CD4-positive, alpha-beta memory T cell (primary cell): ENCODE data around the gene SLC16A4. TPM values are rescaled to one million over a fixed set of nuclear protein-coding genes. Genes with fewer than 3 reads are reported as not detected.

Experiments
- CTCF ChIA-PET: fragments of 350-600 bp; sonication (Branson Sonifier 250); formaldehyde crosslinking; loops from one replicate; lab custom pipeline; 2021; ENCODE audit warnings: inconsistent platforms; ENCODE audit not compliant: partially characterized antibody; lab: Charles Lee
- POLR2A ChIA-PET: fragments of 350-600 bp; sonication (Branson Sonifier 250); formaldehyde crosslinking; loops from one replicate; lab custom pipeline; 2021; ENCODE audit not compliant: partially characterized antibody; lab: Charles Lee
- DNase-seq, 5 donors: peaks; one replicate each; pipeline versions ENCODE4 v3.0.0 to v3.0.0-alpha.2; 2020 to 2022; ENCODE audit warnings: mixed read lengths in 1 of 5
- H3K27ac ChIP-seq: one replicate; pipeline ENCODE4 v1.7.0; 2013; ENCODE audit warnings: low read depth, low read length
- H3K27me3 ChIP-seq: 2 replicates; pipeline ENCODE4 v1.7.0; 2013; ENCODE audit warnings: mild to moderate bottlenecking, low read length, moderate library complexity; ENCODE audit not compliant: insufficient read depth
- H3K36me3 ChIP-seq: 2 replicates; pipeline ENCODE4 v1.7.0; 2013; ENCODE audit warnings: mild to moderate bottlenecking, low read length, moderate library complexity; ENCODE audit not compliant: insufficient read depth
- H3K4me1 ChIP-seq: 2 replicates; pipeline ENCODE4 v1.7.0; 2013; ENCODE audit warnings: mild to moderate bottlenecking, low read length, moderate library complexity; ENCODE audit not compliant: insufficient read depth
- H3K4me3 ChIP-seq, 2 donors: one replicate each; pipeline ENCODE4 v1.7.0; 2013; ENCODE audit warnings: low read length in 2 of 2, mild to moderate bottlenecking in 1 of 2
- H3K9me3 ChIP-seq, 2 donors: one replicate each; pipeline ENCODE4 v1.7.0; 2013; ENCODE audit warnings: low read length in 2 of 2, control low read depth in 1 of 2; ENCODE audit not compliant: control insufficient read depth in 1 of 2
- H3K27ac Mint-ChIP-seq, 7 donors: one replicate each; pipeline ENCODE4 v1.8.0; 2020 to 2021; ENCODE audit warnings: mixed read lengths in 7 of 7, mild to moderate bottlenecking in 6 of 7, inconsistent platforms in 3 of 7, moderate library complexity in 3 of 7
- H3K27me3 Mint-ChIP-seq, 2 donors: one replicate each; pipeline ENCODE4 v1.8.0; 2020 to 2021; ENCODE audit warnings: mixed read lengths in 2 of 2
- H3K36me3 Mint-ChIP-seq, 2 donors: one replicate each; pipeline ENCODE4 v1.8.0; 2020 to 2021; ENCODE audit warnings: mixed read lengths in 2 of 2, inconsistent platforms in 1 of 2, mild to moderate bottlenecking in 1 of 2
- H3K4me1 Mint-ChIP-seq, 4 donors: one replicate each; pipeline ENCODE4 v1.8.0; 2020 to 2021; ENCODE audit warnings: mixed read lengths in 4 of 4, mild to moderate bottlenecking in 1 of 4
- H3K4me3 Mint-ChIP-seq, 8 donors: one replicate each; pipeline ENCODE4 v1.8.0; 2020 to 2021; ENCODE audit warnings: mixed read lengths in 8 of 8, mild to moderate bottlenecking in 7 of 8, moderate library complexity in 6 of 8, inconsistent platforms in 3 of 8
- H3K9me3 Mint-ChIP-seq, 8 donors: one replicate each; pipeline ENCODE4 v1.8.0; 2020 to 2021; ENCODE audit warnings: mixed read lengths in 8 of 8, mild to moderate bottlenecking in 5 of 8, inconsistent platforms in 3 of 8, moderate library complexity in 1 of 8
- intact Hi-C: fragments of 100-400 bp; cut with micrococcal nuclease; formaldehyde crosslinking; loops from one replicate; pipeline ENCODE4 v1.15.1; 2023
- polyA plus RNA-seq, 2 donors: library from polyadenylated mRNA; unstranded; fragments of 300-500 nt; fragmentation: Illumina TruSeq; gene quantifications; one replicate each; pipeline ENCODE4 v1.2.3, GENCODE V29; 2021
- total RNA-seq, 2 experiments: library from RNA; stranded (reverse); gene quantifications; one replicate each; pipeline ENCODE4 v1.2.3, GENCODE V29; 2021

The SLC16A4 gene
- total and polyA plus RNA-seq, 4 experiments from 2014 or later, result 0.29 to 0.90 (median 0.56) TPM

DNA sequence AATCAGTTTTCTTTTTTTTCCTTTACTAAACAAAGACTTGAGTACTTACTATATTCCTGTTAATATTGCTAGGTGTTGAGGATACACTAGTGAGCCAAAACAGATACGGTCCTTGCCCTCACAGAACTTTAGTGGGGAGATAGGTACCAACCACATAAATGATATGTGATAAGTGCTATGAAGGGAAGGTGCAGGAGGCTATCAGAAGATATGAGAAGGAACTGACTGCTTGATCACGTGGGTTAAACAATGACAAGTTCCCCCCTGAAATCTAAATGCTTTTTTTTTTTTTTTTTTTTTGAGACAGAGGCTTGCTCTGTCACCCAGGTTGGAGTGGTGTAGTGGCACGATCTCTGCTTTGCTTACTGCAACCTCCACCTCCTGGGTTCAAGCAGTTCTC, 26.6 kb downstream of the SLC16A4 start:
- CTCF ChIA-PET, result no interaction called here
- H3K4me3 ChIP-seq, result no peak overlapping the region
- no peak overlapping the region for H3K4me3 Mint-ChIP-seq
- H3K36me3 Mint-ChIP-seq, result peaks cover 22 to 29% of the 10 kb centered on the region in 2 donors
- H3K4me1 ChIP-seq, result no peaks in the 10 kb centered on the region
- H3K9me3 Mint-ChIP-seq, result peaks cover 0 to 1% (median 0%) of the 10 kb centered on the region in 8 donors
- H3K27ac Mint-ChIP-seq, result peak overlapping the region in 1 of 7 donors; percentile 28
- no peak overlapping the region for H3K27ac ChIP-seq
- intact Hi-C loops, result no loop called here
- peaks cover 7 to 22% (median 13%) of the 10 kb centered on the region in 4 donors for H3K4me1 Mint-ChIP-seq
- no peaks in the 10 kb centered on the region for H3K27me3 Mint-ChIP-seq
- H3K9me3 ChIP-seq, result no peaks in the 10 kb centered on the region
- DNase-seq, result no peak
- H3K27me3 ChIP-seq, result no peaks in the 10 kb centered on the region
- no peaks in the 10 kb centered on the region for H3K36me3 ChIP-seq
- POLR2A ChIA-PET, result no interaction called here

DNA sequence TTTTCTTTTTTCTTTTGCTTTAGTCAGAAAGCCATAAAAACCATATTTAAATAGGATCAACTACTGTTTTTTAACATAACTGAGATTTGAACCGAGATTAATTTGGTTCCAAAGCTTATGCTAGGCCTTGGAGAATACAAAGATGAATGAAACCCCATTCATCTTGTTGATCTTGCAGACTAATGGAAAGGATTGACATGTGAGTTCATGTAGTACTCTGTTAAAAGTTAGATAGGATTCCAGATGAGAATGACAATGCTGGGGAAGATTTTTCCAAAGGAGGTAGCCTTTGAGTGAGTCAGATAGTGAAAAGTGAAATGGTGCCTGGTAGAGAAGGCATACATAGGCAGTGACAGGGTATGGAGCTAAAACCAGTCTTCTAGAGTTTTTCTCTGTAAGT, 29.0 kb downstream of the SLC16A4 start:
- no peak for DNase-seq
- Mint-ChIP-seq H3K9me3 (peaks cover 0 to 1% (median 0%) of the 10 kb centered on the region in 8 donors), H3K27me3 (no peaks in the 10 kb centered on the region), H3K27ac (peak overlapping the region in 1 of 7 donors; percentile 59), H3K4me1 (peaks cover 10 to 25% (median 14%) of the 10 kb centered on the region in 4 donors), H3K36me3 (peaks cover 25 to 35% of the 10 kb centered on the region in 2 donors), H3K4me3 (no peak overlapping the region)
- no peaks in the 10 kb centered on the region for H3K9me3 ChIP-seq
- H3K4me3 ChIP-seq, result no peak overlapping the region
- intact Hi-C loops, result no loop called here
- POLR2A ChIA-PET, result interaction anchor here (1.4 kb wide), 1 partner anchor 23 kb away, joined by 4 read pairs; the partner anchor contains the start of gene RBM15
- H3K27me3 ChIP-seq, result no peaks in the 10 kb centered on the region
- H3K27ac ChIP-seq, result no peak overlapping the region
- no peaks in the 10 kb centered on the region for H3K4me1 ChIP-seq
- CTCF ChIA-PET, result no interaction called here
- no peaks in the 10 kb centered on the region for H3K36me3 ChIP-seq

DNA sequence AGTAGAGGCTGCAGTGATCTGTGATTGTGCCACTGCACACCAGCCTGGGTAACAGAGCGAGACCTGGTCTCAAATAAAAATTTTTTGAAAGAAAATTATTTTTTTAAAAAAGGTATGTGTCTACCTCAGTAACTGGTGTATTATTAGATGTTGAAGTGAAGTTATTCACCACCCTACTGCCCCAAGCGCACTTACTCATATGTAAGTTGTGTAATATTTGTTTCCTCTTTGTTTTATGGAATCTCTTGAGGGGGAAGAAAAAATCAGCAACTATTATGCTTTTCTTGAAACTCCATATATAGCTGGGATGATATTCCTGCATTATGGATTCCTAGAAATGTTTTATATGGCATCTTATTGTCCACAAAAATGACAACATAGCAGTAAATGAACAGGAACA, 30.4 kb downstream of the SLC16A4 start:
- H3K9me3 ChIP-seq, result no peaks in the 10 kb centered on the region
- H3K36me3 ChIP-seq, result no peaks in the 10 kb centered on the region
- intact Hi-C loops, result no loop called here
- no peaks in the 10 kb centered on the region for H3K27me3 Mint-ChIP-seq
- no peaks in the 10 kb centered on the region for H3K9me3 Mint-ChIP-seq
- peaks cover 15 to 32% (median 20%) of the 10 kb centered on the region in 4 donors for H3K4me1 Mint-ChIP-seq
- H3K36me3 Mint-ChIP-seq, result peaks cover 33 to 38% of the 10 kb centered on the region in 2 donors
- no peaks in the 10 kb centered on the region for H3K4me1 ChIP-seq
- H3K27me3 ChIP-seq, result no peaks in the 10 kb centered on the region
- no peak overlapping the region for H3K27ac ChIP-seq
- peak overlapping the region in 1 of 7 donors; percentile 46 for H3K27ac Mint-ChIP-seq
- no peak overlapping the region for H3K4me3 Mint-ChIP-seq
- DNase-seq, result no peak
- ChIA-PET POLR2A (interaction anchor here (0.7 kb wide), 1 partner anchor 22 kb away, joined by 3 read pairs; the partner anchor contains the start of gene RBM15), CTCF (interaction anchor here (1.1 to 1.4 kb wide), 2 partner anchors 22 to 52 kb away, joined by 3 read pairs; no protein-coding TSS in a partner anchor)
- no peak overlapping the region for H3K4me3 ChIP-seq

DNA sequence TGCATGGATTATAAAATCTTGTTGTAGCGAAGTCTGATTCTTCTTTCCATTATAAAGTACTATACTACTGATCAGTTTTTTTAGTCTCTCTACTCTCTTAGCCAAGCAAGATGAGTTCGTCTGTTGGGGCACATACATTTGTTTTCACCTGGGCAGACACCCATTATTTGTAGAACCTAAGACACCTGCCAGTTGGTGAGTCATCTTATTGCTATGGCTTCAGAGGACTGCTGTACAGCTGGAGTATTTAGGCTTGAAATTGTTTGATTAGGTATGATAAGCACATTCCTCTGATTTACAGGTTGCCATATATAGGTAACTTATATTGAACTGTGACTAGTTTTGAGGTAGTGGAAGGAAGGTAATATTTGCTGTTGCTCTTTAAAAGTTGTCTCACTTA, 34.4 kb downstream of the SLC16A4 start:
- Mint-ChIP-seq H3K9me3 (no peaks in the 10 kb centered on the region), H3K36me3 (peaks cover 20 to 31% of the 10 kb centered on the region in 2 donors), H3K27me3 (no peaks in the 10 kb centered on the region), H3K4me1 (peaks cover 23 to 39% (median 32%) of the 10 kb centered on the region in 4 donors), H3K4me3 (peak overlapping the region in 1 of 8 donors; percentile 23), H3K27ac (peak overlapping the region in 2 of 7 donors; percentile 20 to 32)
- no peaks in the 10 kb centered on the region for H3K27me3 ChIP-seq
- no peaks in the 10 kb centered on the region for H3K36me3 ChIP-seq
- H3K27ac ChIP-seq, result no peak overlapping the region
- CTCF ChIA-PET, result no interaction called here
- peaks cover 4% of the 10 kb centered on the region for H3K4me1 ChIP-seq
- H3K4me3 ChIP-seq, result no peak overlapping the region
- no peaks in the 10 kb centered on the region for H3K9me3 ChIP-seq
- intact Hi-C loops, result no loop called here
- POLR2A ChIA-PET, result interaction anchor here (1.0 kb wide), 1 partner anchor 17 kb away, joined by 4 read pairs; the partner anchor contains the start of gene RBM15
- no peak for DNase-seq

DNA sequence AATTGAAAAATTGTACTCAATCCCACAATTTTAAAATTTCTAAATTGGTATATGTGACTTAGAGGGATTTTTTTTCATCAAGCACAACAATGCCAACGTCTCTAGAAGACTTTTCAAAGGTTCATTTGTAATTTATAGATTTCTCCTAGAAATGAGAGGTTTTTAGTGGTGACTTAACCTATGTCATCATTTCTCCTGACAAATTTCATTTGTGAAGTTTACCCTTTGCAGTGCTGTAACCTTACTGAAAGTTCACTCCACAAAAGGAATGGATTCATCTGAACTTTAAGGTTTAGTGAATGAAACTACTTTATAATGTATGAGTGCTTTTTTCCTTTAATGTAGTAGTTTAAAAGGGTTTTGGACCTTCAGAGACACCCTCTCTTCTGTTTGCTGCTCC, 35.5 kb downstream of the SLC16A4 start:
- H3K4me3 Mint-ChIP-seq, result no peak overlapping the region
- DNase-seq, result no peak
- Histone ChIP-seq H3K36me3 (no peaks in the 10 kb centered on the region), H3K4me1 (peaks cover 14% of the 10 kb centered on the region), H3K27ac (no peak overlapping the region), H3K27me3 (no peaks in the 10 kb centered on the region), H3K9me3 (no peaks in the 10 kb centered on the region), H3K4me3 (no peak overlapping the region)
- POLR2A ChIA-PET, result no interaction called here
- CTCF ChIA-PET, result no interaction called here
- H3K36me3 Mint-ChIP-seq, result peaks cover 17 to 32% of the 10 kb centered on the region in 2 donors
- H3K27ac Mint-ChIP-seq, result no peak overlapping the region
- intact Hi-C loops, result no loop called here
- H3K27me3 Mint-ChIP-seq, result no peaks in the 10 kb centered on the region
- peaks cover 30 to 44% (median 37%) of the 10 kb centered on the region in 4 donors for H3K4me1 Mint-ChIP-seq
- H3K9me3 Mint-ChIP-seq, result no peaks in the 10 kb centered on the region

DNA sequence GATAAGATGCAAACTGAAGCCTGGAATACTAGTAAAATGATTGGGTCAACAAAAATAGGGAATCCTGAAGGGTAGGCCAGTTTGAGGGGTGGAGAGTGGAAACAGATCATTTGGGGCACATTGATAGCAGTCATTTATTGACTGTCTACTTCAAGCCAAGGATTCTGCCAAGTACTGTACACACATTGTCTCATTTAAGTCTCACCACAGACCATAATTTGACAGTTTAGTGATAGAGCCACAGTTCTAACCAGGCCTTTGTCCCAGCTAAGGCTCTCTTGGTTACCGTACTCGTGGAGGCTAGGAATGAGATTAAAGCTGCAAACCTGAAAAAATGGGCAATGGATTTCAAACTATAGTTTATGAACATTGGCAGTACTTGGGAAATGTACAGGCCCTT, 40.5 kb downstream of the SLC16A4 start:
- peak overlapping the region in 4 of 8 donors; percentile 12 to 66 (median 32) for H3K4me3 Mint-ChIP-seq
- peaks cover 54 to 83% (median 67%) of the 10 kb centered on the region in 4 donors for H3K4me1 Mint-ChIP-seq
- H3K27me3 Mint-ChIP-seq, result no peaks in the 10 kb centered on the region
- intact Hi-C loops, result no loop called here
- H3K36me3 Mint-ChIP-seq, result peaks cover 26 to 41% of the 10 kb centered on the region in 2 donors
- Histone ChIP-seq H3K4me1 (peaks cover 59% of the 10 kb centered on the region), H3K36me3 (peaks cover 15% of the 10 kb centered on the region), H3K4me3 (no peak overlapping the region), H3K27ac (no peak overlapping the region), H3K27me3 (no peaks in the 10 kb centered on the region), H3K9me3 (no peaks in the 10 kb centered on the region)
- no peaks in the 10 kb centered on the region for H3K9me3 Mint-ChIP-seq
- no peak for DNase-seq
- POLR2A ChIA-PET, result interaction anchor here (4.3 kb wide), 1 partner anchor 11 kb away, joined by 43 read pairs; the partner anchor contains the start of gene RBM15
- CTCF ChIA-PET, result interaction anchor here (1.9 kb wide), 1 partner anchor 58 kb away, joined by 9 read pairs; the partner anchor contains the start of gene LAMTOR5
- H3K27ac Mint-ChIP-seq, result peak overlapping the region in 1 of 7 donors; percentile 9

DNA sequence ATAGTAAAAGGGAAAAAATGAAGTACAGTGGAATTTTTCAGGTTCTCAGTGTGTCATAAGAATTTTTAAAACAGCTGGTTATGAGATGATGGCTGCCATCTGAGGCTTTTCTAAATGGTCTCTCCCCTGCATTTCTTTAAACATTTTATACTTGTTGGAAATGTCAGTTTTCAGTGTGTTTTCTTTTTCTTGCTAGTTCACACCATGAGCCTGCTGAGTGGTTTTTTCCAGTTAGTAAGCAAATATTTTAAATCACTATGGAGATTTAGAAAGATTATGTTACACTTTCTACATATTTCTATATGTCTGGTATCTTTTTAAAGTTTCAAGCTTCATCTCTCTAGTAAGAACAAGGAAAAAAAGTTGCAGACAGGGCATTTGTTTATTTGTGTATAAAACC, 42.1 kb downstream of the SLC16A4 start:
- no peak overlapping the region for H3K27ac ChIP-seq
- Mint-ChIP-seq H3K9me3 (no peaks in the 10 kb centered on the region), H3K4me3 (peak overlapping the region in 4 of 8 donors; percentile 5 to 65 (median 44)), H3K27me3 (no peaks in the 10 kb centered on the region), H3K27ac (peak overlapping the region in 1 of 7 donors; percentile 32), H3K4me1 (peaks cover 57 to 90% (median 74%) of the 10 kb centered on the region in 4 donors), H3K36me3 (peaks cover 35 to 44% of the 10 kb centered on the region in 2 donors)
- DNase-seq, result no peak
- ChIA-PET POLR2A (interaction anchor here (4.3 kb wide), 1 partner anchor 10 kb away, joined by 43 read pairs; the partner anchor contains the start of gene RBM15), CTCF (interaction anchor here (1.0 to 2.8 kb wide), 6 partner anchors 10 to 152 kb away, joined by 3 to 10 read pairs (median 4); partner anchors contain the start of genes LAMTOR5 and RBM15)
- intact Hi-C loops, result no loop called here
- no peaks in the 10 kb centered on the region for H3K9me3 ChIP-seq
- peaks cover 15% of the 10 kb centered on the region for H3K36me3 ChIP-seq
- no peaks in the 10 kb centered on the region for H3K27me3 ChIP-seq
- no peak overlapping the region for H3K4me3 ChIP-seq
- H3K4me1 ChIP-seq, result peaks cover 75% of the 10 kb centered on the region
